Gastrocnemius medialis (tissue), 4 donors: ENCODE data around the gene KLHL40.
A peak's percentile ranks its signal among the peaks of the same experiment; 100 is the strongest.

ENCODE experiments used
- CTCF ChIP-seq, 5 experiments: fragments of 450-650 bp in 3 of 5; fragments of 200-600 bp in 2 of 5; sonication (generic) in 2 of 5; IDR thresholded peaks in 4 of 5; conservative IDR thresholded peaks in 1 of 5; 1 replicate in 4 of 5; 2 replicates in 1 of 5; pipeline ENCODE4 v1.5.1; 2016 to 2019; ENCODE audit warnings: antibody characterized with exemption in 5 of 5, mild to moderate bottlenecking in 3 of 5, moderate library complexity in 3 of 5
- POLR2A ChIP-seq, 2 donors: fragments of 450-650 bp; IDR thresholded peaks; one replicate each; pipeline ENCODE4 v1.6.1; 2017; ENCODE audit warnings: antibody characterized with exemption in 2 of 2, mild to moderate bottlenecking in 2 of 2, moderate library complexity in 2 of 2

DNA sequence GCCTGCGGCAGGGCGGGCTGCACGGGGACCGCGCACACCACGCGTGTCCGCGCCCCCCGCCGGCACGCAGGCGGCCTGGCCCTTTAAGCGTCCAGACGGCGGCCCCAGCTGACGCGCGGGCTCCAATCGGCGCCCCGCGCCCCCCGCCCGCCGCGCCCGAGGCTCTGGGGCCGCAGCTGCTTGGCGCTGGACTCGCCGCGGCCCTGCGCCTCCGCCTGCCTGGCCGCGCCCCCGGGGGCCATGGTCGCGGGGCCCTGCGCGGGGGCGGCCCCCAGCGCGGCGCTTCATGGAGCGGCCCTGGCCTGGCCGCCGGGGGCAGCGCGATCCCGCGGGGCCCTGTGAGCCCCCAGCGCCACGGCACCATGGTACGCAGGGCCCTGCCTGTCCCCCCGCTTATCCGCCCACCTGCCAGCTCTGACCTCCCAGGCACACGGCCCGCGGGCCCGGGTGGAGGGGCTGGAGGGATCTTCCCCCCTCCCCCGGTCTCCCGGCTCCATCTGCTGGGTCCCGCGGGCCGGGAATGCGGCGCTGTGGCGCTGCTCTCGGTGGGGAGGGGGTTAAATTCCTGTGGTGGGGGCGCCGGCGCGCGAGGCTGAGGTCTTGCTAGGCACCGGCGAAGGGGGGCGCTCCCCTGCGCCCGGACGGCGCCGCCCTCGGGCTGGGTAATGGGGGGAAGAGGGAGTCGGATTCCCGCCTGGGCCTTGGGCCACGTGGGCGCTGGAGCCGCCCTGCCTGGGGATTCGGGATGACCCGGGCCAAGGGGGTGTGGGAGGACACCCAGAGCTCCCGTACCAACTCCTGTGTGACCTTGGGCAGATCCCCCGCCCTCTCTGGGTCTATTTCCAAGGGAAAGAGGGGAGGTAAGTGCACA is 30.8 kb upstream of the KLHL40 start:
- TF ChIP-seq CTCF (IDR thresholded peaks at IDR 0.05 in 4 of 5, conservative IDR thresholded peaks at IDR 0.05 in 1 of 5): peak in 3 of 5 experiments; percentile 6 to 14 (median 13)
- TF ChIP-seq POLR2A (IDR thresholded peaks at IDR 0.05): peak; percentile 80 to 86
